KMS-11 (cell line): ENCODE results near the gene CCDC69.

Experiments used
- H2AFZ ChIP-seq: fragments of 200-600 bp; sonication (generic); 2 replicates; pipeline ENCODE4 v1.6.1; 2016; ENCODE audit warnings: antibody characterized with exemption, mixed run types, low read depth
- H3K27ac ChIP-seq: fragments of 200-600 bp; sonication (generic); 2 replicates; pipeline ENCODE4 v1.6.1; 2016; ENCODE audit warnings: mild to moderate bottlenecking, mixed run types
- H3K27me3 ChIP-seq: fragments of 200-600 bp; sonication (generic); 2 replicates; pipeline ENCODE4 v1.6.1; 2017; ENCODE audit warnings: mild to moderate bottlenecking, low read depth, mixed run types, moderate library complexity; ENCODE audit not compliant: insufficient read depth
- H3K36me3 ChIP-seq: fragments of 200-600 bp; sonication (generic); 2 replicates; pipeline ENCODE4 v1.6.1; 2017; ENCODE audit warnings: mild to moderate bottlenecking, mixed run types; ENCODE audit not compliant: insufficient read depth
- H3K4me1 ChIP-seq: fragments of 200-600 bp; sonication (generic); 2 replicates; pipeline ENCODE4 v1.6.1; 2016; ENCODE audit warnings: mild to moderate bottlenecking, low read depth, mixed run types; ENCODE audit not compliant: poor library complexity, severe bottlenecking
- H3K4me2 ChIP-seq: fragments of 200-600 bp; sonication (generic); 2 replicates; pipeline ENCODE4 v1.7.0; 2016; ENCODE audit warnings: mild to moderate bottlenecking, mixed run types
- H3K4me3 ChIP-seq: fragments of 200-600 bp; sonication (generic); IDR thresholded peaks from 2 replicates; pipeline ENCODE4 v1.6.1; 2017; ENCODE audit warnings: low read depth, low read length, mixed read lengths; ENCODE audit not compliant: insufficient read depth
- H3K79me2 ChIP-seq: fragments of 200-600 bp; sonication (generic); 2 replicates; pipeline ENCODE4 v1.6.1; 2016; ENCODE audit warnings: low read depth, mixed run types; ENCODE audit not compliant: insufficient read depth
- H3K9ac ChIP-seq: fragments of 200-600 bp; sonication (generic); 2 replicates; pipeline ENCODE4 v1.6.1; 2016; ENCODE audit warnings: mild to moderate bottlenecking, mixed run types
- H4K20me1 ChIP-seq: fragments of 200-600 bp; sonication (generic); 2 replicates; pipeline ENCODE4 v1.6.1; 2016; ENCODE audit warnings: mild to moderate bottlenecking, mixed run types; ENCODE audit not compliant: insufficient read depth
- TF ChIP-seq, protein P1 (sequence below): fragments of 200-600 bp; sonication (generic); conservative IDR thresholded peaks from 2 replicates; pipeline ENCODE4 v1.6.1; 2017; ENCODE audit warnings: low read depth, mild to moderate bottlenecking, antibody characterized with exemption, low read length, moderate library complexity, mixed read lengths

CCDC69 gene

GRCh38 chr5:151151263-151151660 is 72.6 kb downstream of the CCDC69 start:
- no peak overlapping the region for H2AFZ ChIP-seq
- TF ChIP-seq, protein P1, sequence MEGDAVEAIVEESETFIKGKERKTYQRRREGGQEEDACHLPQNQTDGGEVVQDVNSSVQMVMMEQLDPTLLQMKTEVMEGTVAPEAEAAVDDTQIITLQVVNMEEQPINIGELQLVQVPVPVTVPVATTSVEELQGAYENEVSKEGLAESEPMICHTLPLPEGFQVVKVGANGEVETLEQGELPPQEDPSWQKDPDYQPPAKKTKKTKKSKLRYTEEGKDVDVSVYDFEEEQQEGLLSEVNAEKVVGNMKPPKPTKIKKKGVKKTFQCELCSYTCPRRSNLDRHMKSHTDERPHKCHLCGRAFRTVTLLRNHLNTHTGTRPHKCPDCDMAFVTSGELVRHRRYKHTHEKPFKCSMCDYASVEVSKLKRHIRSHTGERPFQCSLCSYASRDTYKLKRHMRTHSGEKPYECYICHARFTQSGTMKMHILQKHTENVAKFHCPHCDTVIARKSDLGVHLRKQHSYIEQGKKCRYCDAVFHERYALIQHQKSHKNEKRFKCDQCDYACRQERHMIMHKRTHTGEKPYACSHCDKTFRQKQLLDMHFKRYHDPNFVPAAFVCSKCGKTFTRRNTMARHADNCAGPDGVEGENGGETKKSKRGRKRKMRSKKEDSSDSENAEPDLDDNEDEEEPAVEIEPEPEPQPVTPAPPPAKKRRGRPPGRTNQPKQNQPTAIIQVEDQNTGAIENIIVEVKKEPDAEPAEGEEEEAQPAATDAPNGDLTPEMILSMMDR, result no peak
- H3K4me2 ChIP-seq, result peak overlapping the region; percentile 79
- peak overlapping the region; percentile 73 for H3K27ac ChIP-seq
- H3K36me3 ChIP-seq, result no peaks in the 10 kb centered on the region
- peak overlapping the region; percentile 27 for H3K9ac ChIP-seq
- H3K79me2 ChIP-seq, result peaks cover 84% of the 10 kb centered on the region
- H3K4me1 ChIP-seq, result peaks cover 89% of the 10 kb centered on the region
- no peak overlapping the region for H3K4me3 ChIP-seq
- H4K20me1 ChIP-seq, result no peaks in the 10 kb centered on the region
- H3K27me3 ChIP-seq, result no peaks in the 10 kb centered on the region

- peak overlapping the region; percentile 79 for H3K4me2 ChIP-seq
Observed at GRCh38 chr5:151150471-151151262, 73.2 kb downstream of the CCDC69 start.

DNA sequence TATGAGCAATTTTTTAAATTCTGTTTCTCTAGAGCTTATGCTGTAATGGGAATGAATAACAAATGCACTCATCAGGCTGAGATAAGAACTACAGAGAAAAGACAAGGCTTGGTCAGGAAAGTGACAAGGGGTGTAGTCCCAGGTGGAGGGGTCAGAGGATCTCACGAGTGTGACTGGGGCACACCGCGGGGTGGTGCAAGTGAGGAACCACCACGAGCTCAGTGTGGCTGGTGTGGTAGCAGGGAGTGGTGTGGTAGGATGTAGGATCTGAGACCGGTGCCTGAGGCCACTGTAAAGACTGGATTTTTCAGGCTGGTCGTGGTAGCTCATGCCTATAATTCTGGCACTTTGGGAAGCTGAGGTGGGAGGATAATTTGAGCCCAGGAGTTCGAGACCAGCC is 75.3 kb downstream of the CCDC69 start:
- no peaks in the 10 kb centered on the region for H3K27me3 ChIP-seq
- no peak overlapping the region for H3K4me3 ChIP-seq
- no peak overlapping the region for H3K4me2 ChIP-seq
- H3K79me2 ChIP-seq, result peaks cover 62% of the 10 kb centered on the region
- H3K27ac ChIP-seq, result no peak overlapping the region
- H3K9ac ChIP-seq, result no peak overlapping the region
- H2AFZ ChIP-seq, result no peak overlapping the region
- no peaks in the 10 kb centered on the region for H4K20me1 ChIP-seq
- H3K4me1 ChIP-seq, result peaks cover 89% of the 10 kb centered on the region
- no peaks in the 10 kb centered on the region for H3K36me3 ChIP-seq
- TF ChIP-seq, protein P1, result no peak

More at GRCh38 chr5:151150471-151151262, 73.2 kb downstream of the CCDC69 start:
- Histone ChIP-seq H3K79me2 (peaks cover 83% of the 10 kb centered on the region), H4K20me1 (no peaks in the 10 kb centered on the region), H3K27ac (peak overlapping the region; percentile 73), H3K9ac (peak overlapping the region; percentile 27), H3K36me3 (no peaks in the 10 kb centered on the region), H3K27me3 (no peaks in the 10 kb centered on the region), H2AFZ (no peak overlapping the region), H3K4me3 (no peak overlapping the region), H3K4me1 (peaks cover 89% of the 10 kb centered on the region)
- TF ChIP-seq, protein P1, result no peak

GRCh38 chr5:151147033-151147432 is 76.9 kb downstream of the CCDC69 start:
- Histone ChIP-seq H3K27me3 (no peaks in the 10 kb centered on the region), H3K4me3 (no peak overlapping the region), H3K36me3 (no peaks in the 10 kb centered on the region), H3K27ac (no peak overlapping the region), H3K4me2 (no peak overlapping the region; the same call in 1 of the 2 replicates), H3K4me1 (peaks cover 89% of the 10 kb centered on the region), H3K79me2 (peaks cover 47% of the 10 kb centered on the region), H4K20me1 (no peaks in the 10 kb centered on the region), H3K9ac (no peak overlapping the region), H2AFZ (no peak overlapping the region)
- TF ChIP-seq, protein P1, result no peak
